GM19025 (cell line): ENCODE results near the gene TMEM108.

Experiments
- ATAC-seq: cut with Tn5 transposase; IDR thresholded peaks from one replicate; pipeline ENCODE4 v1.9.1; 2021; ENCODE audit warnings: mild to moderate bottlenecking, low read depth, moderate library complexity; ENCODE audit not compliant: unreplicated experiment

The TMEM108 gene

DNA sequence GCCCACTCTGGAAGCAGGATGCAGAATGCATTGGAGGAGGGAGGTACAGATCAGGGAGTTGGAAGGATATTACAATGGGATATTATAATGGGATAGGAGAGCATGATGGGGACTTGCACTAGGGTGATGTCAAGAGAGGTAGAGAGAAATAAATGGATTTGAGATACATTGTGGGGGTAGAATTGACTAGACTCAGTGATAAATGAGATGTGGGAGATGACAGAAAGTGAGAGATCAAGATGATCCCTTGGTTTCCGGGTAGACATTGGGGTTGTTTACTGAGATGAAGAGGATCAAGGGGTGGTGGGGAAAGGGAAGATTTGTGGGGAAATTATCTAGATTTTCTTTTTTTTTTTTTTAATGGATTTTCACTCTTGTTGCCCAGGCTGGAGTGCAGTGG, 404.3 kb downstream of the TMEM108 start:
- no peak for ATAC-seq

DNA sequence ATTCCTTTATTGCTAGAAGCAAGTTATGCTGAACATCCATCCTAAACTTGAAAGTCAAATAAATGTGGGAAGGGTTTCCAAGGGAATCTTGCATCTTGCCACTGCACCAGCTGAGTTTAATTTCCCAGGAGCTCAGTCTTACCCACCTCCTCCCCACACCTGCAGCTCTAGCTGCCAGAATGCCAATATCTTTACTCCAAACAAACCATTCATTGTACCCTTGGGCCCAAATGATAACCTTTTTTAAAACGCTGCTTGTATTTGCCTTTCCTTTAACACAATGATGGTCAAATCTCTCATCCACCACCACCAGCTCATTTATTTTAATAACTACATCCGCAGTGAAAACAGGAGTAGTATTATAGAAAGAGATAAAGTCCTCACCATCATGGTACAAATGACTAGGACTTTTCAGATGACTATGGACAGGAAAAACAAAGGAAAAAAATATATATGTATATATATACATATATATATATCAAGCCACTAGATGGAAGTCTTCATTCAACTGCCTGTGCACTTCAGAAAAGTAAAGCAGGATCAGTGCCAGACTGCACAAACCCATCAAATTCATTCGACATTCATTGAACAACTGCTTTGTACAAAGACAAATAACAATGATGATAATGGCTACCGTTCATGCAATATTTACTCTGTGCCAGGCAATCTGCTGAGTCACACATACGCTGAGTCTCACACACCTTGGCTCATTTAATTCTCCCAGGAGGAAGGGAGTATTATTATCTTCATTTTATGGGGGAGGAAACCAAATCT, 405.6 kb downstream of the TMEM108 start:
- ATAC-seq, result no peak

DNA sequence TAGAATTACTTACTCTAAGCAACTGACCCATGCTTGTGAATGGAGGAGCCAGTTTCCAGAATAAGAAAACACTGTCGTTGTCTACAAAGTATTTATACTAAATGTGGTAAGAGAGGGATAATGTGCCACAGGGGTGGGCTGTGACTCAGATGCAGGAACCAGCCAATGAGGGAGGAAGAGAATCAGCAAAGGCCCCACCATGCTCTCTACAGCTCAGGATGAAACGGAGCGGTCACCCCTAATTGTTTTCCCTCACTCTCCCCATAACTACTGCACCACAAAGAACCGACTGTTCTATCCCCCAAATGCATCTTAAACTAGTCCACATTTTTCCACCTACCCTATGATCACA, 406.2 kb downstream of the TMEM108 start:
- no peak for ATAC-seq

DNA sequence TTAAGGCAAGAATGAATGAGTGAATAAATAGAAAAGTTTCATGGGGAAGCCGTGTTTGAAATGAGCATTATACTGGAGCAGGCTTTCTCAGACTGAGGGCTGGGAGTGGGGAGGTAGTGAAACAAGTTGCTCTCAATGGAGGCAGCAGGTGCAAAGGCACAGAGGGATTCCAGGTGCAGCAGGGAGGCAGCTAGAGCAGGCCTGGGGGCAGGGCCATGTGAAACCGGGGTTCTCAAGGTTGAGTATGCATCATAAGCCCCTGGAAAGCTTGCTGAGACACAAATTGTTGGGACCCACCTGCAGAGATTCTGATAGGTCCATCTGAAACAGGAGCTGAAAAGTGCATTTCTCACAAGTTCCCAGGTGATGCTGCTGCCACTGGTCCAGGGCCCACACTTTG, 406.9 kb downstream of the TMEM108 start:
- ATAC-seq, result no peak
